ENCODE data around the gene CLDN11. TPM values are rescaled to one million over a fixed set of nuclear protein-coding genes. Genes with fewer than 3 reads are reported as not detected.

The CLDN11 gene
- total and polyA plus RNA-seq, 10 of the 15 experiments (the other 5 are each of a cell fraction or from before 2014, with no cell fraction given): 0.15 TPM; not detected in 9

DNA sequence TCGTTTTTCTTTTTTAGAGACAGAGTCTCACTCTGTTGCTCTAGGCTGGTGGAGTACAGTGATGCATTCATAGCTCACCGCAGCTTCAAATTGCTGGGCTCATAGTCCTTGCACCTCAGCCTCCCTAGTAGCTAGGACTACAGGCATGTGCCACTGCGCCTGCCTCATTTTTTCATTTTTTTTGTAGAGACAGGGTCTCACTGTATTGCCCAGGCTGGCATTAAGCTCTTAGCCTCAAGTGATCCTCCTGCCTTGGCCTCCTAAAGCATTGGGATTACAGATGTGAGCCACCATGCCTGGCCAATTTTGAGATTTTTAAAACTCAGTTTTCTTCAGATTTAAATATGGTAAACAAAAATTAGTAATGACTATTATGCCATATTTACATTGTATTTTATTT lies 32.2 kb upstream of the CLDN11 start (continued):
- TF ChIP-seq ZBTB40 (IDR thresholded peaks at IDR 0.05; ENCODE audit: borderline replicate concordance): no peak
- TF ChIP-seq MYC (IDR thresholded peaks at IDR 0.05; ENCODE audit: insufficient read depth, insufficient read length, insufficient replicate concordance, low read length, severe bottlenecking): no peak
- no peak for TF ChIP-seq WRNIP1 (IDR thresholded peaks at IDR 0.05; ENCODE audit: borderline replicate concordance, low read depth, low read length)
- no peak for TF ChIP-seq SPI1 (IDR thresholded peaks at IDR 0.05; ENCODE audit: borderline replicate concordance, insufficient read depth, low read depth, low read length)
- TF ChIP-seq NR2C1 (IDR thresholded peaks at IDR 0.05): no peak
- no peak for TF ChIP-seq SMARCA5 (IDR thresholded peaks at IDR 0.05)

DNA sequence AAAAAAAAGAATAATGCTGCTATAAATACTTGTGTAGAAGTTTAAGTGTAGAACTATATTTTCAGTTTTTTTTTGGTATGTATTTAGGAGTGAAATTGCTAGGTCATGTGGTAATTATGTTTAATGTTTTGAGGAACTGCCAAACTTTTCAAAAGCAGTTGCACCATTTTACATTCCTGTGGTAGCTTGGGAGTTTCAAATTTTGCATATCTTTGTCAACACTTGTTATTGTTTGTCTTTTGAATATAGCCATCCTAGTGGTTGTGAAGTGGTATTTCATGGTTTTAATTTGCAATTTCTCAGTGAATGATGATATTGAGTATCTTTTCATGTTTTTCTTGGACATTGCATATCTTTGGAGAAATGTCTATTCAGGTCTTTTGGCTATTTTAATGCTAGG lies 30.7 kb upstream of the CLDN11 start:
- no peaks in the 10 kb centered on the region for H3K27me3 ChIP-seq (replicated peaks in 1 of 2; ENCODE audit: control insufficient read depth in 2 of 2, insufficient read depth in 2 of 2, low read length in 1 of 2)
- no peaks in the 10 kb centered on the region for H3K79me2 ChIP-seq (ENCODE audit: control insufficient read depth, insufficient read depth, low read length)
- ATAC-seq (no peak), FAIRE-seq (no peak), DNase-seq (ENCODE audit: low read depth, low spot score) (no peak)
- POLR2A ChIA-PET: interaction anchor here (0.6 kb wide), 1 partner anchor 210 kb away, joined by 4 read pairs; no protein-coding TSS in a partner anchor
- H3K9ac ChIP-seq (ENCODE audit: control insufficient read depth, insufficient read depth, low read length): no peak overlapping the region
- TF ChIP-seq YBX1 (IDR thresholded peaks at IDR 0.05): no peak
- TF ChIP-seq, protein P1, sequence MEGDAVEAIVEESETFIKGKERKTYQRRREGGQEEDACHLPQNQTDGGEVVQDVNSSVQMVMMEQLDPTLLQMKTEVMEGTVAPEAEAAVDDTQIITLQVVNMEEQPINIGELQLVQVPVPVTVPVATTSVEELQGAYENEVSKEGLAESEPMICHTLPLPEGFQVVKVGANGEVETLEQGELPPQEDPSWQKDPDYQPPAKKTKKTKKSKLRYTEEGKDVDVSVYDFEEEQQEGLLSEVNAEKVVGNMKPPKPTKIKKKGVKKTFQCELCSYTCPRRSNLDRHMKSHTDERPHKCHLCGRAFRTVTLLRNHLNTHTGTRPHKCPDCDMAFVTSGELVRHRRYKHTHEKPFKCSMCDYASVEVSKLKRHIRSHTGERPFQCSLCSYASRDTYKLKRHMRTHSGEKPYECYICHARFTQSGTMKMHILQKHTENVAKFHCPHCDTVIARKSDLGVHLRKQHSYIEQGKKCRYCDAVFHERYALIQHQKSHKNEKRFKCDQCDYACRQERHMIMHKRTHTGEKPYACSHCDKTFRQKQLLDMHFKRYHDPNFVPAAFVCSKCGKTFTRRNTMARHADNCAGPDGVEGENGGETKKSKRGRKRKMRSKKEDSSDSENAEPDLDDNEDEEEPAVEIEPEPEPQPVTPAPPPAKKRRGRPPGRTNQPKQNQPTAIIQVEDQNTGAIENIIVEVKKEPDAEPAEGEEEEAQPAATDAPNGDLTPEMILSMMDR (IDR thresholded peaks at IDR 0.05 in 2 of 3, conservative IDR thresholded peaks at IDR 0.05 in 1 of 3; ENCODE audit: control insufficient read depth in 2 of 3, extremely low read depth in 1 of 3, insufficient read depth in 1 of 3, low read depth in 3 of 3, low read length in 3 of 3): 0 out of 6 replicates have a peak, but pooled peaks of 1 of the 3 experiments have one; percentile 6
- intact Hi-C loops (cut with micrococcal nuclease; ENCODE audit: unreplicated experiment): no loop called here
- no peaks in the 10 kb centered on the region for H4K20me1 ChIP-seq (ENCODE audit: control insufficient read depth, insufficient read depth)
- H3K9me3 ChIP-seq (replicated peaks; ENCODE audit: control insufficient read depth, insufficient read depth, low read length): peaks cover 2% of the 10 kb centered on the region; the same call in 1 of the 3 replicates
- SMC1A ChIA-PET (ENCODE audit: uncharacterized antibody, unreplicated experiment): no interaction called here
- H3K4me3 ChIP-seq: no peak overlapping the region
- RAD21 ChIA-PET (ENCODE audit: unreplicated experiment): no interaction called here
- no peaks in the 10 kb centered on the region for H3K4me1 ChIP-seq (ENCODE audit: control insufficient read depth, insufficient read depth, low read length)
- H3K4me2 ChIP-seq (ENCODE audit: control insufficient read depth, insufficient read depth): no peak overlapping the region
- H2AFZ ChIP-seq (ENCODE audit: control insufficient read depth, low read depth, low read length): no peak overlapping the region
- H3K27ac ChIP-seq (ENCODE audit: control insufficient read depth, insufficient read depth): no peak overlapping the region
- no TSS peak for BruUV-seq (replicated peaks)
- H3K36me3 ChIP-seq (ENCODE audit: control insufficient read depth in 2 of 2, insufficient read depth in 2 of 2, low read length in 1 of 2): peaks cover 0 to 17% of the 10 kb centered on the region in 2 experiments
- in situ Hi-C loops (cut with MboI): no loop called here
- CTCF ChIA-PET: interaction anchor here (1.1 kb wide), 2 partner anchors 79 to 213 kb away, joined by 3 read pairs; no protein-coding TSS in a partner anchor
